Activated CD4-positive, alpha-beta memory T cell treated with anti-CD3 and anti-CD28 coated beads, Interleukin-2, amount 10 ng/mL, durations not matched to agents 7 days and 5 days (primary cell): ENCODE results near the gene MYH3. TPM values are rescaled to one million over a fixed set of nuclear protein-coding genes. Genes with fewer than 3 reads are reported as not detected.
A peak's percentile ranks its signal among the peaks of the same experiment; 100 is the strongest.

Experiments used
- CTCF ChIA-PET: fragments of 350-600 bp; sonication (Branson Sonifier 250); formaldehyde crosslinking; loops from one replicate; lab custom pipeline; 2021; ENCODE audit warnings: antibody characterized with exemption, inconsistent platforms; lab: Charles Lee
- POLR2A ChIA-PET: fragments of 350-600 bp; sonication (Branson Sonifier 250); formaldehyde crosslinking; loops from one replicate; lab custom pipeline; 2021; ENCODE audit warnings: antibody characterized with exemption; lab: Charles Lee
- DNase-seq: peaks from one replicate; pipeline ENCODE4 v3.0.0-alpha.2; 2020
- H3K27ac Mint-ChIP-seq: one replicate; pipeline ENCODE4 v1.8.0; 2021; ENCODE audit warnings: mild to moderate bottlenecking, mixed read lengths
- H3K27me3 Mint-ChIP-seq: one replicate; pipeline ENCODE4 v1.8.0; 2021; ENCODE audit warnings: mixed read lengths
- H3K36me3 Mint-ChIP-seq: one replicate; pipeline ENCODE4 v1.8.0; 2021; ENCODE audit warnings: low read depth, mixed read lengths
- H3K4me1 Mint-ChIP-seq: one replicate; pipeline ENCODE4 v1.8.0; 2021; ENCODE audit warnings: mixed read lengths
- H3K4me3 Mint-ChIP-seq: one replicate; pipeline ENCODE4 v1.8.0; 2021; ENCODE audit warnings: mild to moderate bottlenecking, mixed read lengths
- H3K9me3 Mint-ChIP-seq: one replicate; pipeline ENCODE4 v1.8.0; 2021; ENCODE audit warnings: mixed read lengths
- total RNA-seq, 2 experiments: library from RNA; stranded (reverse); gene quantifications; one replicate each; pipeline ENCODE4 v1.2.3, GENCODE V29; 2021

Gene MYH3
- total RNA-seq, 2 experiments from 2014 or later = 2.5 to 3.0 TPM

DNA sequence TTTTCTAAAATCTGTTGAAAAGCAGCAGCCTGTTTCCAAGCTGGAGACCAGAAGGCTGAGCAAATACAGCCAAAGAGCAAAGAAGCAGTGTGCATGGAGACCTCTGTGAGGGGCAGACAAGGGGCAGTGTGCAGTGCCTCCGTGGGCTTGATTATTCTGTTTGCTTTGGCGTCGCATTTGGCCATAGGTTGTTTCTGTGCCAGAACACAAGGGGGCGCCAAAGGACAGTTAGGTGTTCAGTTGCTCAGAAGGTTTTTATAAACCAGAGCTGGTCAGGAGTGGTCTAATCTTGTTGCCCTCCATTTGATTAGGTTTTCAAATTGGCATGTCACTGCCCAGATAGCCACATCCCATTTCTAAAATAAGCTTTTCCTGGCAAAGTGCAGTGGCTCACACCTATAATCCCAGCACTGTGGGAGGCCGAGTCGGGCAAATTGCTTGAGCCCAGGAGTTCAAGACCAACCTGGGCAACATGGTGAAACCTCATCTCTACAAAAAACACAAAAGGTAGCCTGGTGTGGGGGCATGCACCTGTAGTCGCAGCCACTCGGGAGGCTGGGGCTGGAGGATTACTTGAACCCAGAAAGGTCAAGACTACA lies 10.6 kb downstream of the MYH3 start:
- Mint-ChIP-seq H3K4me1 (no peaks in the 10 kb centered on the region), H3K9me3 (no peaks in the 10 kb centered on the region), H3K4me3 (no peak overlapping the region), H3K27ac (no peak overlapping the region), H3K36me3 (no peaks in the 10 kb centered on the region), H3K27me3 (no peaks in the 10 kb centered on the region)
- CTCF ChIA-PET = interaction anchor here (0.8 to 4.6 kb wide), 16 partner anchors 8 to 201 kb away, joined by 3 to 46 read pairs (median 6); partner anchors contain the start of gene TMEM220
- POLR2A ChIA-PET = no interaction called here
- peak; percentile 74 for DNase-seq

GRCh38 chr17:10640475-10640874 lies 16.6 kb downstream of the MYH3 start:
- peaks cover 3% of the 10 kb centered on the region for H3K4me1 Mint-ChIP-seq
- POLR2A ChIA-PET = no interaction called here
- CTCF ChIA-PET = interaction anchor here (1.5 to 5.2 kb wide), 2 partner anchors 10 to 23 kb away, joined by 6 to 34 read pairs; no protein-coding TSS in a partner anchor

GRCh38 chr17:10638151-10638550 lies 19.0 kb downstream of the MYH3 start:
- no peaks in the 10 kb centered on the region for H3K27me3 Mint-ChIP-seq
- ChIA-PET CTCF (interaction anchor here (0.6 to 1.6 kb wide), 2 partner anchors 9 to 33 kb away, joined by 3 to 4 read pairs; no protein-coding TSS in a partner anchor), POLR2A (no interaction called here)
- H3K4me3 Mint-ChIP-seq = no peak overlapping the region
- H3K27ac Mint-ChIP-seq = no peak overlapping the region
- H3K36me3 Mint-ChIP-seq = no peaks in the 10 kb centered on the region
- no peak for DNase-seq
- no peaks in the 10 kb centered on the region for H3K9me3 Mint-ChIP-seq
- peaks cover 8% of the 10 kb centered on the region for H3K4me1 Mint-ChIP-seq

More at GRCh38 chr17:10640475-10640874, 16.6 kb downstream of the MYH3 start:
- Mint-ChIP-seq H3K36me3 (no peaks in the 10 kb centered on the region), H3K9me3 (no peaks in the 10 kb centered on the region), H3K4me3 (no peak overlapping the region), H3K27me3 (no peaks in the 10 kb centered on the region), H3K27ac (no peak overlapping the region)
- no peak for DNase-seq

GRCh38 chr17:10635290-10635689 lies 21.8 kb downstream of the MYH3 start:
- Mint-ChIP-seq H3K36me3 (no peaks in the 10 kb centered on the region), H3K4me3 (no peak overlapping the region), H3K4me1 (peaks cover 8% of the 10 kb centered on the region), H3K27me3 (no peaks in the 10 kb centered on the region), H3K27ac (no peak overlapping the region), H3K9me3 (no peaks in the 10 kb centered on the region)
- no peak for DNase-seq
- ChIA-PET CTCF (interaction anchor here (3.7 kb wide), 1 partner anchor 10 kb away, joined by 26 read pairs; no protein-coding TSS in a partner anchor), POLR2A (no interaction called here)

GRCh38 chr17:10633738-10634379 lies 23.2 kb downstream of the MYH3 start:
- CTCF ChIA-PET = interaction anchor here (0.6 to 9.6 kb wide), 6 partner anchors 12 to 860 kb away, joined by 3 to 137 read pairs (median 4); no protein-coding TSS in a partner anchor

GRCh38 chr17:10631701-10632100 lies 25.4 kb downstream of the MYH3 start:
- ChIA-PET CTCF (interaction anchor here (0.8 to 9.6 kb wide), 10 partner anchors 8 to 216 kb away, joined by 3 to 137 read pairs (median 4); no protein-coding TSS in a partner anchor), POLR2A (no interaction called here)
- H3K4me1 Mint-ChIP-seq = peaks cover 8% of the 10 kb centered on the region
- no peak for DNase-seq
- H3K27ac Mint-ChIP-seq = no peak overlapping the region
- no peak overlapping the region for H3K4me3 Mint-ChIP-seq
- no peaks in the 10 kb centered on the region for H3K9me3 Mint-ChIP-seq
- no peaks in the 10 kb centered on the region for H3K36me3 Mint-ChIP-seq
- H3K27me3 Mint-ChIP-seq = no peaks in the 10 kb centered on the region

More at GRCh38 chr17:10633738-10634379, 23.2 kb downstream of the MYH3 start:
- no peak overlapping the region for H3K4me3 Mint-ChIP-seq
- H3K27me3 Mint-ChIP-seq = no peaks in the 10 kb centered on the region
- POLR2A ChIA-PET = no interaction called here
- no peak overlapping the region for H3K27ac Mint-ChIP-seq
- DNase-seq = no peak
- H3K4me1 Mint-ChIP-seq = peaks cover 8% of the 10 kb centered on the region
- no peaks in the 10 kb centered on the region for H3K36me3 Mint-ChIP-seq
- H3K9me3 Mint-ChIP-seq = no peaks in the 10 kb centered on the region

- peak; percentile 24 for DNase-seq
- no peaks in the 10 kb centered on the region for H3K36me3 Mint-ChIP-seq
- no peak overlapping the region for H3K4me3 Mint-ChIP-seq
- peaks cover 8% of the 10 kb centered on the region for H3K4me1 Mint-ChIP-seq
- CTCF ChIA-PET = interaction anchor here (0.7 to 9.6 kb wide), 13 partner anchors 9 to 217 kb away, joined by 3 to 137 read pairs (median 4); no protein-coding TSS in a partner anchor
- H3K9me3 Mint-ChIP-seq = no peaks in the 10 kb centered on the region
- H3K27ac Mint-ChIP-seq = no peak overlapping the region
- no peaks in the 10 kb centered on the region for H3K27me3 Mint-ChIP-seq
- POLR2A ChIA-PET = no interaction called here
Measured at GRCh38 chr17:10631048-10631700, 25.9 kb downstream of the MYH3 start.

GRCh38 chr17:10629706-10630105 lies 27.4 kb downstream of the MYH3 start:
- no peak for DNase-seq
- POLR2A ChIA-PET = no interaction called here
- Mint-ChIP-seq H3K9me3 (no peaks in the 10 kb centered on the region), H3K27me3 (no peaks in the 10 kb centered on the region), H3K36me3 (no peaks in the 10 kb centered on the region), H3K4me3 (no peak overlapping the region), H3K4me1 (peaks cover 5% of the 10 kb centered on the region), H3K27ac (no peak overlapping the region)
- CTCF ChIA-PET = interaction anchor here (0.8 to 9.6 kb wide), 7 partner anchors 11 to 215 kb away, joined by 3 to 137 read pairs (median 3); no protein-coding TSS in a partner anchor

- POLR2A ChIA-PET = no interaction called here
- Mint-ChIP-seq H3K4me1 (peaks cover 3% of the 10 kb centered on the region), H3K9me3 (no peaks in the 10 kb centered on the region), H3K36me3 (no peaks in the 10 kb centered on the region), H3K27ac (no peak overlapping the region), H3K27me3 (no peaks in the 10 kb centered on the region), H3K4me3 (no peak overlapping the region)
- CTCF ChIA-PET = interaction anchor here (0.6 to 9.6 kb wide), 8 partner anchors 12 to 304 kb away, joined by 3 to 137 read pairs (median 4); no protein-coding TSS in a partner anchor
- no peak for DNase-seq
Measured at GRCh38 chr17:10628756-10629155, 28.4 kb downstream of the MYH3 start.

GRCh38 chr17:10626390-10626789 lies 30.7 kb downstream of the MYH3 start:
- no peaks in the 10 kb centered on the region for H3K36me3 Mint-ChIP-seq
- H3K9me3 Mint-ChIP-seq = no peaks in the 10 kb centered on the region
- H3K27me3 Mint-ChIP-seq = no peaks in the 10 kb centered on the region
- ChIA-PET CTCF (interaction anchor here (1.7 to 9.6 kb wide), 2 partner anchors 10 to 218 kb away, joined by 4 to 137 read pairs; no protein-coding TSS in a partner anchor), POLR2A (no interaction called here)
- H3K4me3 Mint-ChIP-seq = no peak overlapping the region
- no peak overlapping the region for H3K27ac Mint-ChIP-seq
- DNase-seq = no peak
- no peaks in the 10 kb centered on the region for H3K4me1 Mint-ChIP-seq

- H3K4me3 Mint-ChIP-seq = no peak overlapping the region
- no peaks in the 10 kb centered on the region for H3K4me1 Mint-ChIP-seq
- no peak overlapping the region for H3K27ac Mint-ChIP-seq
- no peaks in the 10 kb centered on the region for H3K9me3 Mint-ChIP-seq
- ChIA-PET CTCF (interaction anchor here (1.7 to 9.6 kb wide), 2 partner anchors 8 to 220 kb away, joined by 4 to 137 read pairs; no protein-coding TSS in a partner anchor), POLR2A (no interaction called here)
- DNase-seq = no peak
- H3K27me3 Mint-ChIP-seq = no peaks in the 10 kb centered on the region
- H3K36me3 Mint-ChIP-seq = no peaks in the 10 kb centered on the region
Measured at GRCh38 chr17:10624969-10625368, 32.1 kb downstream of the MYH3 start.

DNA sequence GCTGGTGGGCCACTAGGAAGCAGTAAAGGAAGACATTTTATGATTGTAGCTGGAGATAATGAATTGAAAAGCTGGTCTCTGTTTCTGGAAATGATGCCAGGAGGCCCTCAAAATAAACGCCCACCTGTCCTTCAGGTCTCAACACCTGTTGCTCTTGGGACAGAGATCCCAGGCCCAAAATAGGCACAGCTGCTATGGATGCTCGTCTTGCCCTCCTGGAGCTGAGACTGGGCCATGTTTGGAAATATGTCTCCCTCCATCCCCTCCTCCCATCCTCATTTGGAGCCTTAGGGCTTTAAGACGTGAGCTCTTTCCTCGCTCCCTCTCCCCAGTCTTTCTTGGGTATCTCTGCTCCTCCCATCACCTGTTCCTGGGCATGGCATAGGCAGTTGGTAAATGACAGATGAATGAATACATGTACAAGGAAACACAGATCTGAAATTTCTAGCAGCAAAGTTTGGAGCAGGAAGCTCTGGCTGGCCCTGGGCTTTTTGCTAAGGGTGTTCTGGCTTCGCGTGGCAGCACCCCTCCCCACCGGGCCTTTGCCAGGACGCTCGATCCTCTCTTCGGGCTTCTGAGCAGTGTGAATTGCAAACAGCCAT lies 33.3 kb downstream of the MYH3 start:
- Mint-ChIP-seq H3K4me1 (no peaks in the 10 kb centered on the region), H3K4me3 (no peak overlapping the region), H3K9me3 (no peaks in the 10 kb centered on the region), H3K27ac (no peak overlapping the region), H3K36me3 (no peaks in the 10 kb centered on the region), H3K27me3 (no peaks in the 10 kb centered on the region)
- POLR2A ChIA-PET = no interaction called here
- CTCF ChIA-PET = interaction anchor here (0.8 kb wide), 1 partner anchor 8 kb away, joined by 3 read pairs; no protein-coding TSS in a partner anchor
- no peak for DNase-seq
